H1 (cell line): ENCODE results near the gene AHNAK2.

Source experiments
- CHD1 ChIP-seq: IDR thresholded peaks from 2 replicates; pipeline ENCODE4 v1.6.1; 2012; ENCODE audit warnings: low read depth, low read length, improper control_type of control experiment
- YY1 ChIP-seq: IDR thresholded peaks from 2 replicates; pipeline ENCODE4 v1.6.1; 2011; ENCODE audit warnings: low read depth, mild to moderate bottlenecking, low read length

- TF ChIP-seq YY1 = no peak
- no peak for TF ChIP-seq CHD1
Observed at GRCh38 chr14:104993808-104994591, 15.8 kb upstream of the AHNAK2 start.
